Epithelial cell of esophagus (primary cell): ENCODE measurements around the gene TUNAR.
A peak's percentile ranks its signal among the peaks of the same experiment; 100 is the strongest.

ENCODE experiments used
- DNase-seq: peaks from one replicate; pipeline ENCODE4 v3.0.0; 2010; ENCODE audit warnings: low read depth
- H3K4me3 ChIP-seq: 2 replicates; pipeline ENCODE4 v1.5.1; 2011; ENCODE audit warnings: mild to moderate bottlenecking, low read length, control low read depth
- TF ChIP-seq, protein P1 (sequence below): IDR thresholded peaks from 2 replicates; pipeline ENCODE4 v1.5.1; 2011; ENCODE audit warnings: low read depth, mild to moderate bottlenecking, low read length, control low read depth, inconsistent platforms; ENCODE audit not compliant: insufficient read depth; ENCODE audit errors: missing control alignments

Gene TUNAR

GRCh38 chr14:95892142-95892541 is 15.5 kb downstream of the TUNAR start:
- DNase-seq = no peak
- TF ChIP-seq, protein P1, sequence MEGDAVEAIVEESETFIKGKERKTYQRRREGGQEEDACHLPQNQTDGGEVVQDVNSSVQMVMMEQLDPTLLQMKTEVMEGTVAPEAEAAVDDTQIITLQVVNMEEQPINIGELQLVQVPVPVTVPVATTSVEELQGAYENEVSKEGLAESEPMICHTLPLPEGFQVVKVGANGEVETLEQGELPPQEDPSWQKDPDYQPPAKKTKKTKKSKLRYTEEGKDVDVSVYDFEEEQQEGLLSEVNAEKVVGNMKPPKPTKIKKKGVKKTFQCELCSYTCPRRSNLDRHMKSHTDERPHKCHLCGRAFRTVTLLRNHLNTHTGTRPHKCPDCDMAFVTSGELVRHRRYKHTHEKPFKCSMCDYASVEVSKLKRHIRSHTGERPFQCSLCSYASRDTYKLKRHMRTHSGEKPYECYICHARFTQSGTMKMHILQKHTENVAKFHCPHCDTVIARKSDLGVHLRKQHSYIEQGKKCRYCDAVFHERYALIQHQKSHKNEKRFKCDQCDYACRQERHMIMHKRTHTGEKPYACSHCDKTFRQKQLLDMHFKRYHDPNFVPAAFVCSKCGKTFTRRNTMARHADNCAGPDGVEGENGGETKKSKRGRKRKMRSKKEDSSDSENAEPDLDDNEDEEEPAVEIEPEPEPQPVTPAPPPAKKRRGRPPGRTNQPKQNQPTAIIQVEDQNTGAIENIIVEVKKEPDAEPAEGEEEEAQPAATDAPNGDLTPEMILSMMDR = no peak

GRCh38 chr14:95895720-95896119 is 19.1 kb downstream of the TUNAR start:
- TF ChIP-seq, protein P1 = peak; percentile 2
- DNase-seq = no peak
- no peak overlapping the region for H3K4me3 ChIP-seq

More at GRCh38 chr14:95892142-95892541, 15.5 kb downstream of the TUNAR start:
- no peak overlapping the region for H3K4me3 ChIP-seq

GRCh38 chr14:95896498-95897135 is 20.0 kb downstream of the TUNAR start:
- H3K4me3 ChIP-seq = no peak overlapping the region
- DNase-seq = no peak
- TF ChIP-seq, protein P1 = no peak

GRCh38 chr14:95897280-95897679 is 20.6 kb downstream of the TUNAR start:
- TF ChIP-seq, protein P1 = no peak
- H3K4me3 ChIP-seq = no peak overlapping the region
- DNase-seq = no peak

DNA sequence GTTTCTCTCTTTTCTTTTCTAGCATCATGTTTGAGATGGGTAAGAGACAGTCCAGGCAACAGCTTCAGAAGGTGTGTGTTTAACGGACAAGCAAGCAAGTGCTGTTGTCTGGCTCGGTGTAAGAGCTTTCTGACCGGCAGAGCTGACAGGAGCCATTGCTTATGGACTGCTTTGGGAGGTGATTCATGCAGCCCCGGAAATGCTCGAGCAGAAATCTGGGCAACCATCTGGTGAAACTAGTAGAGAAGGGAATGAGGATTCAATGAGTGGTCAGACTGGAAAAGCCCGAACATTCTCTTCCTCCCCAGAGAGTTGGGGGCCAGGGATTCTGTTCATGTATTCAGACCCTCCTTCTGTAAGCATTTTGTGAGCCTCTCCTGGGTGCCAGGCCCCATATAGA is 24.4 kb downstream of the TUNAR start:
- DNase-seq = no peak
- no peak overlapping the region for H3K4me3 ChIP-seq

DNA sequence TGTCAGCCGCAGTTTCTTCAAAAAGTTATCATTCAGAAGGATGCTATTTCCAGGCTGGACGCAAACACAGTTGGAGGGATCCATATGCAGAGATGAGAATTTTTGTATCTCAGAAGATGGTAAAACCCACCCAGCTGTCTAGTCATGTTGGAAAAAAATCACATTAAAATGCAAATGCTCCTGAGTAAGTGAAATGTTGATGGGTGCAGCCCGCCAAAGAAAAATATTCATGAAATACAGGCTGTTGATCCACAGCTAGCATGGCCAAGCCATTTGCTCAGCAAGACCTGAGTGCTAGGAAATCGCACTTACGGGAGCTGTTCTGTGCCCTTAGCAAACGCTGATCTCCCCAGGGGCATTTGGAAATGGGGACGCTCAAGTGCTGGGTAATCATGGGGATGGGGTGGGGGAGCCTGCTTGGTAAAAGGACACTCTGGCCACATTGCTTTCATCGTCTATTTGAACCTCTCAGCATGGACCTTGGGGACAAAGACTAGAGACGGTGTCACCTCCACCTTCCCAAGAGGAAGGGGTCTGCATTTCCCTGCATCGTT is 25.7 kb downstream of the TUNAR start:
- TF ChIP-seq, protein P1 = no peak
- DNase-seq = no peak
- no peak overlapping the region for H3K4me3 ChIP-seq

More for the DNA sequence above, 24.4 kb downstream of the TUNAR start:
- TF ChIP-seq, protein P1 = no peak

DNA sequence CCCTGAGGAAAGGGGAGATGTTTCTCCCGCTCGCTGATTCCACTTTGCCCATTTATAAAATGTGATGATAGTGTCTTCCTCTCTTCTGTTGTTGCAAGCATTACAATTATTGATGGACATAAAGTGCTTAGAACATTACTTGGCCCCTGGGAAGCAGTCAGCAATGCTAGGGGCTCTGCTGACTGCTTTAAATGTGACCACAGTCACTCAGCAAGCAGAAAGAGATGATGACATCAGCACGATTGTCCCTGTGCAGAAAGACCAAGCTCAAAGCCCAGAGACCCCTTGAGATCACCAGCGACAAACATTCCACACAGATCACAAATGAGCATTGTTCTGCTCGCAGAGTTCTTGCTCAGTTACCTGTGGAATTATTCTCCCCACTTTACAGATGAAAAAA is 26.5 kb downstream of the TUNAR start:
- no peak for DNase-seq
- TF ChIP-seq, protein P1 = no peak
- no peak overlapping the region for H3K4me3 ChIP-seq
